Upper lobe of left lung (tissue), 4 donors: Measurements from ENCODE around the gene FAM53B.

Experiments used
- POLR2A ChIP-seq, 4 donors: fragments of 450-650 bp; IDR thresholded peaks; one replicate each; pipeline ENCODE4 v1.5.1; 2016 to 2017; ENCODE audit warnings: antibody characterized with exemption in 4 of 4, mild to moderate bottlenecking in 2 of 4
- TF ChIP-seq, protein P1 (sequence below), 6 experiments: fragments of 450-650 bp in 4 of 6; fragments of 200-600 bp in 2 of 6; sonication (generic) in 2 of 6; IDR thresholded peaks; one replicate each; pipeline ENCODE4 v1.5.1; 2016 to 2019; ENCODE audit warnings: antibody characterized with exemption in 6 of 6

GRCh38 chr10:124657806-124658205, 86.4 kb downstream of the FAM53B start:
- TF ChIP-seq, protein P1, sequence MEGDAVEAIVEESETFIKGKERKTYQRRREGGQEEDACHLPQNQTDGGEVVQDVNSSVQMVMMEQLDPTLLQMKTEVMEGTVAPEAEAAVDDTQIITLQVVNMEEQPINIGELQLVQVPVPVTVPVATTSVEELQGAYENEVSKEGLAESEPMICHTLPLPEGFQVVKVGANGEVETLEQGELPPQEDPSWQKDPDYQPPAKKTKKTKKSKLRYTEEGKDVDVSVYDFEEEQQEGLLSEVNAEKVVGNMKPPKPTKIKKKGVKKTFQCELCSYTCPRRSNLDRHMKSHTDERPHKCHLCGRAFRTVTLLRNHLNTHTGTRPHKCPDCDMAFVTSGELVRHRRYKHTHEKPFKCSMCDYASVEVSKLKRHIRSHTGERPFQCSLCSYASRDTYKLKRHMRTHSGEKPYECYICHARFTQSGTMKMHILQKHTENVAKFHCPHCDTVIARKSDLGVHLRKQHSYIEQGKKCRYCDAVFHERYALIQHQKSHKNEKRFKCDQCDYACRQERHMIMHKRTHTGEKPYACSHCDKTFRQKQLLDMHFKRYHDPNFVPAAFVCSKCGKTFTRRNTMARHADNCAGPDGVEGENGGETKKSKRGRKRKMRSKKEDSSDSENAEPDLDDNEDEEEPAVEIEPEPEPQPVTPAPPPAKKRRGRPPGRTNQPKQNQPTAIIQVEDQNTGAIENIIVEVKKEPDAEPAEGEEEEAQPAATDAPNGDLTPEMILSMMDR (IDR thresholded peaks at IDR 0.05): no peak
- no peak for TF ChIP-seq POLR2A (IDR thresholded peaks at IDR 0.05)
